Measurements from ENCODE around the gene OMD.

OMD gene

GRCh38 chr9:92377876-92378275 lies 46.4 kb downstream of the OMD start:
- no peak for FAIRE-seq

GRCh38 chr9:92373167-92373566 lies 51.1 kb downstream of the OMD start:
- no peak for FAIRE-seq
- no peak for DNase-seq (ENCODE audit: insufficient read length, low spot score)

More at GRCh38 chr9:92377876-92378275, 46.4 kb downstream of the OMD start:
- DNase-seq (ENCODE audit: insufficient read length, low spot score), result no peak

DNA sequence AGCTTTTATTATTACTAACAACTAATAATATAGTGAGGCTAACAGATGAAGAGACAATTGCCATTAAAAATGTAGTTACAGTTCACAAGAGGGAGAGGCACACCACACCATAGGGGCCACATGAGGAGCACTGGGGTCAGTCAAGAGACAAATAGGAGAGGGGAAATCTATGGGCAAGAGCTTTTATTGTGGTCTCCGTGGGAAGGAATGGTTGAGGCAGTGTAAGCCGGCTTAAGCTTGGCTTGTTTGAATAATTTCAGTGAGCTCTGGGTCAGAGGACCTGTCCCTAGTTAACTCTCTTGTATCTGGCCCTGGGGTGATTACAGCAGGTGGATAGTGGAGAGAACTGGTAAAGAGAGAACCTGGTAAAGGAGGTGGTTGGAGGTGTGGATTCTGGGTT lies 55.2 kb downstream of the OMD start:
- DNase-seq (ENCODE audit: insufficient read length, low spot score), result no peak
- no peak for FAIRE-seq

All from HTR-8/SVneo (cell line).